ENCODE results near the gene TRRAP. TPM values are rescaled to one million over a fixed set of nuclear protein-coding genes. Genes with fewer than 3 reads are reported as not detected.

TRRAP gene
- total and polyA plus RNA-seq, 2 of the 8 experiments (the other 6 are each of a cell fraction or from before 2014, with no cell fraction given), result 21.7 to 48.6 TPM

DNA sequence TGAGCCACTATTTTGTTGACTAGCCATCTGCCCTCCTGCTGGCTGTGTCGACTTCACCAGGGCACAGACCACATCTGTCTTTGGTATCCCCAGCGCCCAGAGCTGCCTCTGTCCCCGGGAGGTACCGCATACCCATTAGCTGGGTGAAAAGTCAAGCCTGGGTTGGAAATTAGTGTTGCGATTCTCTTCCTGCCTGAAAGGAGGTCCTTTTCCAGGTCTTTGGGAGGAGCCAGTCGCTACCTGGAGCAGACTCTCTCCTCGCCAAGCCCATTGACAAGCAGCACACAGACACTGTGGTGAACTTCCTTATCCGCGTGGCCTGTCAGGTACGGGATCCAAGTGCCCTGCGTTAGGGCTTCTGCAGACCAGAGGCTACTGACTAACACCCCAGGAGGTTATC, 79.4 kb downstream of the TRRAP start:
- no peaks in the 10 kb centered on the region for H3K4me1 ChIP-seq (replicated peaks in 1 of 4; ENCODE audit: control insufficient read depth in 3 of 4, insufficient read depth in 4 of 4, low read length in 3 of 4)
- no peak overlapping the region for H3K14ac ChIP-seq (ENCODE audit: insufficient read length)
- H3K18ac ChIP-seq (ENCODE audit: extremely low read depth, low read length), result no peak overlapping the region
- no peak overlapping the region for H2BK20ac ChIP-seq (ENCODE audit: low read length)
- H3K9ac ChIP-seq (replicated peaks in 1 of 4; ENCODE audit: extremely low read depth in 1 of 4, low read depth in 3 of 4, low read length in 3 of 4), result no peak overlapping the region
- H3K27ac ChIP-seq (ENCODE audit: low read depth, low read length), result no peak overlapping the region
- no peak overlapping the region for H3K56ac ChIP-seq (replicated peaks; ENCODE audit: insufficient read length, low read depth, low read length)
- H3K27me3 ChIP-seq (replicated peaks in 1 of 4; ENCODE audit: control insufficient read depth in 3 of 4, extremely low read depth in 1 of 4, insufficient read depth in 3 of 4, low read length in 3 of 4), result no peaks in the 10 kb centered on the region
- ChIA-PET CTCF (ENCODE audit: partially characterized antibody) (interaction anchor here (0.6 kb wide), 1 partner anchor 9 kb away, joined by 5 read pairs; no protein-coding TSS in a partner anchor), POLR2A (ENCODE audit: partially characterized antibody) (interaction anchor here (1.2 kb wide), 1 partner anchor 78 kb away, joined by 3 read pairs; no protein-coding TSS in a partner anchor)
- TF ChIP-seq HDAC2 (IDR thresholded peaks at IDR 0.05; ENCODE audit: borderline replicate concordance in 1 of 2, low read depth in 2 of 2, low read length in 2 of 2) (no peak), SP2 (IDR thresholded peaks at IDR 0.05; ENCODE audit: low read length) (no peak), KDM4A (IDR thresholded peaks at IDR 0.05; ENCODE audit: low read depth, low read length, severe bottlenecking) (no peak), TBP (IDR thresholded peaks at IDR 0.05; ENCODE audit: low read depth, low read length) (no peak)
- TF ChIP-seq, protein P1, sequence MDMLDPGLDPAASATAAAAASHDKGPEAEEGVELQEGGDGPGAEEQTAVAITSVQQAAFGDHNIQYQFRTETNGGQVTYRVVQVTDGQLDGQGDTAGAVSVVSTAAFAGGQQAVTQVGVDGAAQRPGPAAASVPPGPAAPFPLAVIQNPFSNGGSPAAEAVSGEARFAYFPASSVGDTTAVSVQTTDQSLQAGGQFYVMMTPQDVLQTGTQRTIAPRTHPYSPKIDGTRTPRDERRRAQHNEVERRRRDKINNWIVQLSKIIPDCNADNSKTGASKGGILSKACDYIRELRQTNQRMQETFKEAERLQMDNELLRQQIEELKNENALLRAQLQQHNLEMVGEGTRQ (IDR thresholded peaks at IDR 0.05; ENCODE audit: low read length), result no peak
- H3K4me3 ChIP-seq (ENCODE audit: extremely low read depth in 1 of 4, insufficient read depth in 2 of 4, low read depth in 3 of 4, low read length in 4 of 4), result no peak overlapping the region
- H2BK12ac ChIP-seq (ENCODE audit: low read depth, low read length), result no peak overlapping the region
- H3K79me2 ChIP-seq (ENCODE audit: control insufficient read depth in 1 of 2, insufficient read depth in 2 of 2, low read length in 2 of 2), result no peaks in the 10 kb centered on the region
- no peak overlapping the region for H2BK15ac ChIP-seq (ENCODE audit: low read length)
- no peak overlapping the region for H3K4ac ChIP-seq (replicated peaks; ENCODE audit: insufficient read length, low read depth, low read length)
- FAIRE-seq (no peak), DNase-seq (ENCODE audit: low read depth in 1 of 2, low spot score in 2 of 2) (no peak)
- 88% methylated on average over 11 of the region's 11 CpGs; no CpG with 5 or more reads in 1 of the 2 experiments for WGBS, 2 experiments (ENCODE audit: extremely low coverage in 1 of 2, insufficient coverage in 1 of 2, insufficient read length in 1 of 2, insufficient replicate concordance in 2 of 2, low coverage in 1 of 2, low lambda C conversion rate in 2 of 2, missing lambda C conversion rate in 1 of 2)
- H4K5ac ChIP-seq (ENCODE audit: insufficient read length, low read depth, low read length), result no peak overlapping the region
- H3K36me3 ChIP-seq (ENCODE audit: control insufficient read depth in 2 of 4, insufficient read depth in 4 of 4, low read length in 3 of 4), result peaks cover 40 to 87% (median 67%) of the 10 kb centered on the region in 4 experiments; a peak in 7 of 8 replicates
- no peak overlapping the region for H3K4me2 ChIP-seq (ENCODE audit: insufficient read depth in 1 of 2, low read depth in 2 of 2, low read length in 2 of 2)
- no peak overlapping the region for H2AFZ ChIP-seq (ENCODE audit: low read length)
- H3K23me2 ChIP-seq (ENCODE audit: low read depth, low read length), result no peaks in the 10 kb centered on the region
- no peaks in the 10 kb centered on the region for H3K9me3 ChIP-seq (ENCODE audit: insufficient read depth in 2 of 2, low read depth in 1 of 2, low read length in 1 of 2)
- peaks cover 5 to 16% of the 10 kb centered on the region in 2 experiments for H4K20me1 ChIP-seq (replicated peaks in 1 of 2; ENCODE audit: control insufficient read depth in 1 of 2, insufficient read depth in 2 of 2, low read length in 2 of 2)
- H2BK120ac ChIP-seq (replicated peaks; ENCODE audit: low read depth, low read length), result no peak overlapping the region
- no peak overlapping the region for H3K23ac ChIP-seq (ENCODE audit: insufficient read length)
- no peak overlapping the region for H2BK5ac ChIP-seq (ENCODE audit: low read depth, low read length)
- no peak overlapping the region for H4K8ac ChIP-seq (ENCODE audit: extremely low read depth, insufficient read depth, low read length)
- H4K91ac ChIP-seq (replicated peaks; ENCODE audit: insufficient read length, low read length), result no peak overlapping the region
- H3K79me1 ChIP-seq (ENCODE audit: low read depth, low read length), result no peaks in the 10 kb centered on the region
- no peak overlapping the region for H2AK5ac ChIP-seq (ENCODE audit: low read depth, low read length)

All from H1 (cell line).